WTC11 (cell line): ENCODE data around the gene NUDT22. TPM values are rescaled to one million over a fixed set of nuclear protein-coding genes. Genes with fewer than 3 reads are reported as not detected.

Experiments
- ATAC-seq: fragments of 200-7000 bp; cut with Tn5 transposase; 2 replicates; pipeline ENCODE4 v1.10.0; 2021; ENCODE audit warnings: mild to moderate bottlenecking, moderate library complexity
- CTCF ChIA-PET: fragments of 300-600 bp; sonication (Branson Sonifier 250); formaldehyde crosslinking; loops from one replicate; lab custom pipeline; 2021; ENCODE audit warnings: antibody characterized with exemption; lab: Charles Lee
- POLR2A ChIA-PET: fragments of 350-600 bp; sonication (Branson Sonifier 250); formaldehyde crosslinking; loops from one replicate; lab custom pipeline; 2021; ENCODE audit warnings: antibody characterized with exemption; lab: Charles Lee
- DNase-seq: peaks from one replicate; pipeline ENCODE4 v3.0.0; 2021; ENCODE audit warnings: low spot score
- H3K27ac Mint-ChIP-seq: 2 replicates; pipeline ENCODE4 v1.8.0; 2021; ENCODE audit warnings: mixed read lengths
- H3K27me3 Mint-ChIP-seq: 2 replicates; pipeline ENCODE4 v1.8.0; 2021; ENCODE audit warnings: low read depth, mild to moderate bottlenecking, moderate library complexity, mixed read lengths
- H3K36me3 Mint-ChIP-seq: 2 replicates; pipeline ENCODE4 v1.8.0; 2021; ENCODE audit warnings: mixed read lengths
- H3K4me1 Mint-ChIP-seq: 2 replicates; pipeline ENCODE4 v1.8.0; 2022; ENCODE audit warnings: mixed read lengths
- H3K4me3 Mint-ChIP-seq: 2 replicates; pipeline ENCODE4 v1.8.0; 2021; ENCODE audit warnings: mild to moderate bottlenecking, moderate library complexity, mixed read lengths
- H3K9me3 Mint-ChIP-seq: 2 replicates; pipeline ENCODE4 v1.8.0; 2021; ENCODE audit warnings: mixed read lengths
- CREM ChIP-seq: sonication (generic); formaldehyde crosslinking; IDR thresholded peaks from 2 replicates; pipeline ENCODE4 v1.8.1; 2022; ENCODE audit warnings: mild to moderate bottlenecking, missing genetic modification reagents, moderate library complexity
- GABPB1 ChIP-seq: sonication (generic); formaldehyde crosslinking; IDR thresholded peaks from 2 replicates; pipeline ENCODE4 v1.8.1; 2023; ENCODE audit warnings: mild to moderate bottlenecking, missing genetic modification reagents
- JAZF1 ChIP-seq: fragments of 250-450 bp; sonication (Bioruptor Pico); IDR thresholded peaks from 2 replicates; pipeline ENCODE4 v1.9.0; 2021; ENCODE audit warnings: moderate library complexity, mild to moderate bottlenecking, inconsistent platforms
- KAT7 ChIP-seq: sonication (generic); formaldehyde crosslinking; IDR thresholded peaks from 2 replicates; pipeline ENCODE4 v1.8.1; 2023; ENCODE audit warnings: missing genetic modification reagents, mild to moderate bottlenecking, borderline replicate concordance
- NFATC4 ChIP-seq: fragments of 250-450 bp; sonication (Bioruptor Pico); IDR thresholded peaks from 2 replicates; pipeline ENCODE4 v1.9.0; 2021; ENCODE audit warnings: mild to moderate bottlenecking
- NFYB ChIP-seq: sonication (generic); formaldehyde crosslinking; conservative IDR thresholded peaks from 2 replicates; pipeline ENCODE4 v1.8.0; 2022; ENCODE audit warnings: low read depth, missing genetic modification reagents
- NR1H2 ChIP-seq: sonication (generic); formaldehyde crosslinking; IDR thresholded peaks from 2 replicates; pipeline ENCODE4 v1.9.0; 2021; ENCODE audit warnings: mild to moderate bottlenecking, moderate library complexity, missing genetic modification reagents
- NR2C2 ChIP-seq: sonication (generic); formaldehyde crosslinking; IDR thresholded peaks from 2 replicates; pipeline ENCODE4 v1.8.0; 2022; ENCODE audit warnings: mild to moderate bottlenecking, missing genetic modification reagents
- SMAD3 ChIP-seq: sonication (generic); formaldehyde crosslinking; IDR thresholded peaks from 2 replicates; pipeline ENCODE4 v1.8.0; 2022; ENCODE audit warnings: missing genetic modification reagents, mild to moderate bottlenecking, borderline replicate concordance
- TEAD1 ChIP-seq: sonication (generic); formaldehyde crosslinking; IDR thresholded peaks from 2 replicates; pipeline ENCODE4 v1.8.0; 2022; ENCODE audit warnings: mild to moderate bottlenecking, missing genetic modification reagents
- ZBTB21 ChIP-seq: sonication (generic); formaldehyde crosslinking; IDR thresholded peaks from 2 replicates; pipeline ENCODE4 v1.8.1; 2023; ENCODE audit warnings: mild to moderate bottlenecking, missing genetic modification reagents, borderline replicate concordance
- ZNF232 ChIP-seq: sonication (generic); formaldehyde crosslinking; IDR thresholded peaks from 2 replicates; pipeline ENCODE4 v1.8.0; 2022; ENCODE audit warnings: mild to moderate bottlenecking, missing genetic modification reagents
- total RNA-seq: library from RNA; stranded (reverse); gene quantifications from 3 replicates; pipeline ENCODE4 v1.2.3, GENCODE V29; 2021
- TF ChIP-seq, protein P1 (sequence below): sonication (generic); formaldehyde crosslinking; IDR thresholded peaks from 2 replicates; pipeline ENCODE4 v1.8.0; 2022; ENCODE audit warnings: mild to moderate bottlenecking, missing genetic modification reagents
- TF ChIP-seq, protein P2 (sequence below): sonication (generic); formaldehyde crosslinking; IDR thresholded peaks from 2 replicates; pipeline ENCODE4 v1.8.1; 2023; ENCODE audit warnings: mild to moderate bottlenecking, missing genetic modification reagents, moderate library complexity
- TF ChIP-seq, protein P3 (sequence below): sonication (generic); formaldehyde crosslinking; conservative IDR thresholded peaks from 2 replicates; pipeline ENCODE4 v1.8.1; 2023; ENCODE audit warnings: mild to moderate bottlenecking, low read depth, missing genetic modification reagents, moderate library complexity
- TF ChIP-seq, protein P4 (sequence below): fragments of 250-450 bp; sonication (Bioruptor Pico); conservative IDR thresholded peaks from 2 replicates; pipeline ENCODE4 v1.9.0; 2021; ENCODE audit warnings: mild to moderate bottlenecking
- TF ChIP-seq, protein P5 (sequence below): sonication (generic); formaldehyde crosslinking; IDR thresholded peaks from 2 replicates; pipeline ENCODE4 v1.8.1; 2023; ENCODE audit warnings: mild to moderate bottlenecking, missing genetic modification reagents
- TF ChIP-seq, protein P6 (sequence below): sonication (generic); formaldehyde crosslinking; IDR thresholded peaks from 2 replicates; pipeline ENCODE4 v1.8.0; 2022; ENCODE audit warnings: mild to moderate bottlenecking, missing genetic modification reagents
- TF ChIP-seq, protein P7 (sequence below): sonication (generic); formaldehyde crosslinking; IDR thresholded peaks from 2 replicates; pipeline ENCODE4 v1.8.1; 2022; ENCODE audit warnings: mild to moderate bottlenecking, missing genetic modification reagents, moderate library complexity, borderline replicate concordance
- TF ChIP-seq, protein P8 (sequence below): sonication (generic); formaldehyde crosslinking; IDR thresholded peaks from 2 replicates; pipeline ENCODE4 v1.8.1; 2022; ENCODE audit warnings: missing genetic modification reagents, borderline replicate concordance

NUDT22 gene
- total RNA-seq, 1 experiment from 2014 or later = 64.4 TPM

DNA sequence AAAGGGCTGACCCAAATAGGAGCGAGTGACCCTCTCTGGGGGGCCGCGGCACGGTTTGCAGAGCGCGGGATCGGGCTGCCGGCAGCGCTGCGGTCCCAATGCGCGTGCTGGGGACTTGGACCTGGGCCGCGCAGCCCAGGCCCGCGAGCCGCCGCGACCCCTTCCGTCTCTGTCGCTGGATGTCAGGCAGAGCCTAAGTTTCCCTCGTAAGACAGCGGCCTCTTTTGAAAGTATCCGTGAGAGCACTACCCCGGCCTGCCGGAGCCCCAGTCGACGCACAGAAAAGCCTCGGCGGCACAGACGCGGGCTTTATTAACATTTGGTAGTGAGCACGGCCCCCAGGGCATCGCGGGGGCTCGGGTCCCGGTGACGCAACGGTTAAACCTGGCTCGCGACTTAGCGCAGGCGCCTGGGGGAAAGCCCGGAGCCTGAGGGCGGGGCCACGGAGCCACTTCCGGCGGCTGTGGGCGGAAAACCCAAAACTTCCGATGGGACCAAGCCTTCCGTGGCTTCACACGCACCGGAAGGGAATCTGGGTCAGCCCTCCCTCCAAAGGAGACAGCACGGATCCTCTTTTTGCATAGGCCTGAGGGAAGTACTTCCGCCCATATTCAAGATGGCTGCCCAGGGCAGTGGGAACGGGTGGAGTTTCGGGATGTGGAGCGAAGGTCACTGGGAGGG lies 43.6 kb downstream of the NUDT22 start (continued):
- TF ChIP-seq GABPB1 (peak; percentile 91), CREM (CRISPR knock-in tag) (peak; percentile 59; the same call in 1 of the 2 replicates), SMAD3 (CRISPR knock-in tag) (no peak; the same call in 1 of the 2 replicates), NR2C2 (peak; percentile 98), NFYB (CRISPR knock-in tag) (0 out of 2 replicates have a peak, but pooled peaks have one; percentile 31), TEAD1 (CRISPR knock-in tag) (peak; percentile 89; the same call in 1 of the 2 replicates)
- TF ChIP-seq, protein P1, sequence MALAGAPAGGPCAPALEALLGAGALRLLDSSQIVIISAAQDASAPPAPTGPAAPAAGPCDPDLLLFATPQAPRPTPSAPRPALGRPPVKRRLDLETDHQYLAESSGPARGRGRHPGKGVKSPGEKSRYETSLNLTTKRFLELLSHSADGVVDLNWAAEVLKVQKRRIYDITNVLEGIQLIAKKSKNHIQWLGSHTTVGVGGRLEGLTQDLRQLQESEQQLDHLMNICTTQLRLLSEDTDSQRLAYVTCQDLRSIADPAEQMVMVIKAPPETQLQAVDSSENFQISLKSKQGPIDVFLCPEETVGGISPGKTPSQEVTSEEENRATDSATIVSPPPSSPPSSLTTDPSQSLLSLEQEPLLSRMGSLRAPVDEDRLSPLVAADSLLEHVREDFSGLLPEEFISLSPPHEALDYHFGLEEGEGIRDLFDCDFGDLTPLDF (CRISPR knock-in tag) = no peak
- TF ChIP-seq, protein P2, sequence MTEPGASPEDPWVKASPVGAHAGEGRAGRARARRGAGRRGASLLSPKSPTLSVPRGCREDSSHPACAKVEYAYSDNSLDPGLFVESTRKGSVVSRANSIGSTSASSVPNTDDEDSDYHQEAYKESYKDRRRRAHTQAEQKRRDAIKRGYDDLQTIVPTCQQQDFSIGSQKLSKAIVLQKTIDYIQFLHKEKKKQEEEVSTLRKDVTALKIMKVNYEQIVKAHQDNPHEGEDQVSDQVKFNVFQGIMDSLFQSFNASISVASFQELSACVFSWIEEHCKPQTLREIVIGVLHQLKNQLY (CRISPR knock-in tag) = 0 out of 2 replicates have a peak, but pooled peaks have one; percentile 88
- TF ChIP-seq, protein P3, sequence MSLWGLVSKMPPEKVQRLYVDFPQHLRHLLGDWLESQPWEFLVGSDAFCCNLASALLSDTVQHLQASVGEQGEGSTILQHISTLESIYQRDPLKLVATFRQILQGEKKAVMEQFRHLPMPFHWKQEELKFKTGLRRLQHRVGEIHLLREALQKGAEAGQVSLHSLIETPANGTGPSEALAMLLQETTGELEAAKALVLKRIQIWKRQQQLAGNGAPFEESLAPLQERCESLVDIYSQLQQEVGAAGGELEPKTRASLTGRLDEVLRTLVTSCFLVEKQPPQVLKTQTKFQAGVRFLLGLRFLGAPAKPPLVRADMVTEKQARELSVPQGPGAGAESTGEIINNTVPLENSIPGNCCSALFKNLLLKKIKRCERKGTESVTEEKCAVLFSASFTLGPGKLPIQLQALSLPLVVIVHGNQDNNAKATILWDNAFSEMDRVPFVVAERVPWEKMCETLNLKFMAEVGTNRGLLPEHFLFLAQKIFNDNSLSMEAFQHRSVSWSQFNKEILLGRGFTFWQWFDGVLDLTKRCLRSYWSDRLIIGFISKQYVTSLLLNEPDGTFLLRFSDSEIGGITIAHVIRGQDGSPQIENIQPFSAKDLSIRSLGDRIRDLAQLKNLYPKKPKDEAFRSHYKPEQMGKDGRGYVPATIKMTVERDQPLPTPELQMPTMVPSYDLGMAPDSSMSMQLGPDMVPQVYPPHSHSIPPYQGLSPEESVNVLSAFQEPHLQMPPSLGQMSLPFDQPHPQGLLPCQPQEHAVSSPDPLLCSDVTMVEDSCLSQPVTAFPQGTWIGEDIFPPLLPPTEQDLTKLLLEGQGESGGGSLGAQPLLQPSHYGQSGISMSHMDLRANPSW = no peak
- TF ChIP-seq, protein P4, sequence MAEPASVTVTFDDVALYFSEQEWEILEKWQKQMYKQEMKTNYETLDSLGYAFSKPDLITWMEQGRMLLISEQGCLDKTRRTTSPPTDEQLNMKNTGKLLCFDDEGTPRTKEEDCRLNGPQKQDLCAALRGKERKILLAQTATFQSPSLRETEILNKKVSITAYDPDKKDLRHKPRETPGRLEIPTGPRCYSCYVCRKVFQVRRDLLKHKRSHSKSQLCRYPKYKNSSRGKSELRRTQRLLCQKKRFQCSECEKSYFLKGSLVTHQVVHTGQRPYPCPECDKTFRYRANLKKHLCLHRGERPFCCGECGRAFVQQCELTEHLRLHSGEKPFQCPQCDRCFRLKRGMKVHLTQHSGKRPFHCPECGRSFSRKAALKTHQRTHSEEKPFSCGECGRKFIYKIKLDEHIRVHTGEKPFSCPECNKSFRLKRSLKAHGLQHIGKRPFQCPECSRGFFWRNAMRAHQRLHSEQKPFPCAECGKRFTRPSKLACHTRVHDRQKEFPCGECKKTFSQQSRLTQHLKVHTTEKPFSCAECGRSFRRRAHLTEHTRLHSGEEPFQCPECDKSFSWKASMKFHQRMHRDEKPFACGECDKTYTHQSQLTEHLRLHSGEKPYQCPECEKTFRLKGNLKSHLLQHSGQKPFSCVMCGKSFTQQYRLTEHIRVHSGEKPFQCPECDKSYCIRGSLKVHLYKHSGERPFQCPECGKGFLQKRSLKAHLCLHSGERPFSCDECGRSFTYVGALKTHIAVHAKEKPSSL (CRISPR knock-in tag) = no peak
- TF ChIP-seq, protein P5, sequence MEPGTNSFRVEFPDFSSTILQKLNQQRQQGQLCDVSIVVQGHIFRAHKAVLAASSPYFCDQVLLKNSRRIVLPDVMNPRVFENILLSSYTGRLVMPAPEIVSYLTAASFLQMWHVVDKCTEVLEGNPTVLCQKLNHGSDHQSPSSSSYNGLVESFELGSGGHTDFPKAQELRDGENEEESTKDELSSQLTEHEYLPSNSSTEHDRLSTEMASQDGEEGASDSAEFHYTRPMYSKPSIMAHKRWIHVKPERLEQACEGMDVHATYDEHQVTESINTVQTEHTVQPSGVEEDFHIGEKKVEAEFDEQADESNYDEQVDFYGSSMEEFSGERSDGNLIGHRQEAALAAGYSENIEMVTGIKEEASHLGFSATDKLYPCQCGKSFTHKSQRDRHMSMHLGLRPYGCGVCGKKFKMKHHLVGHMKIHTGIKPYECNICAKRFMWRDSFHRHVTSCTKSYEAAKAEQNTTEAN (CRISPR knock-in tag) = peak; percentile 99
- TF ChIP-seq, all 79 proteins: peak for 29

DNA sequence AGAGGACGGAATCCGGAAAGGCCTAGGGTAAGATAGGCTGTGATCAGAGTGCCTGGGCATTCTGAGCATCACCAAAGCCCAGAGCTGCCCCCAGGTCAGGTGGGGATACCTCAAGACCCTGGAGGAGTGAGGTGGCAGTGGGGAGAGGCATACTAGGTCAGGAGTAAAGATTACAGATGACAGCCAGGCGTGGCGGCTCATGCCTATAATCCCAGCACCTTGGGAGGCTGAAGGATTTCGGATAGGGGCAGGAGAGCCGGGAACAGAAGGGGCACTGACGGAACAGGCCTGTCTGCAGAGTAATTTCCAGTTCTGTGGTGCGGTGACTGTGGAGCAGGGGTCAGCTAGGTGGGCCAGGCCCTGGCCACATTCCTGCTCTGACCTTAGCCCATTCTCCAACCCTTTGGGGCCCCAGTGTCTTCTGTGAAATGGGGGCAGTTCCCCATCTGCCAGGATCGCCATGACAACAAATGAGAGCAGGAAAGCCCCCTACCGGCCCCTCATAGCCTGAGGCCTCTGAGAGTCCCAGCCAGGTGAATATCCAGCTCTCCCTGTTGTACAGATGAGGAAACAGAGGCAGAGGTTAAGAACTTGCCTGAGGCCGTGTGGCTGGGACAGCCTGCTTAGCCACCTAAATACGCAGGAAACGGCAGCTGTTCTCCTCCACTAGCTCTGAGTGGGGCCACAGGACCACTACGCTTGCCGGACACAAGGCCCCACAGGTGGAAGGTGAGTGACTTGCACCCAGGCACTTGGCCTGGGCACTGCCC lies 49.1 kb downstream of the NUDT22 start:
- 0 out of 2 replicates have a peak overlapping the region, but pooled peaks have one; percentile 25 for H3K27ac Mint-ChIP-seq
- ATAC-seq = peak; percentile 8; the same call in 1 of the 2 replicates

More for the DNA sequence above, 49.1 kb downstream of the NUDT22 start:
- Mint-ChIP-seq H3K36me3 (no peaks in the 10 kb centered on the region), H3K4me1 (peaks cover 23% of the 10 kb centered on the region), H3K9me3 (no peaks in the 10 kb centered on the region), H3K4me3 (no peak overlapping the region), H3K27me3 (no peaks in the 10 kb centered on the region)
- ChIA-PET POLR2A (interaction anchor here (1.0 kb wide), 1 partner anchor 29 kb away, joined by 5 read pairs; no protein-coding TSS in a partner anchor), CTCF (interaction anchor here (0.6 to 4.0 kb wide), 7 partner anchors 24 to 488 kb away, joined by 4 to 24 read pairs (median 6); partner anchors contain the start of genes CATSPERZ and PLCB3)
- TF ChIP-seq KAT7 (CRISPR knock-in tag) (no peak), NR1H2 (CRISPR knock-in tag) (no peak), JAZF1 (CRISPR knock-in tag) (no peak), ZBTB21 (no peak), NFATC4 (CRISPR knock-in tag) (no peak), ZNF232 (CRISPR knock-in tag) (no peak), SMAD3 (CRISPR knock-in tag) (no peak)
- TF ChIP-seq, protein P6, sequence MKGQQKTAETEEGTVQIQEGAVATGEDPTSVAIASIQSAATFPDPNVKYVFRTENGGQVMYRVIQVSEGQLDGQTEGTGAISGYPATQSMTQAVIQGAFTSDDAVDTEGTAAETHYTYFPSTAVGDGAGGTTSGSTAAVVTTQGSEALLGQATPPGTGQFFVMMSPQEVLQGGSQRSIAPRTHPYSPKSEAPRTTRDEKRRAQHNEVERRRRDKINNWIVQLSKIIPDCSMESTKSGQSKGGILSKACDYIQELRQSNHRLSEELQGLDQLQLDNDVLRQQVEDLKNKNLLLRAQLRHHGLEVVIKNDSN (CRISPR knock-in tag) = no peak
- TF ChIP-seq, protein P2 (CRISPR knock-in tag) = no peak
- TF ChIP-seq, protein P7, sequence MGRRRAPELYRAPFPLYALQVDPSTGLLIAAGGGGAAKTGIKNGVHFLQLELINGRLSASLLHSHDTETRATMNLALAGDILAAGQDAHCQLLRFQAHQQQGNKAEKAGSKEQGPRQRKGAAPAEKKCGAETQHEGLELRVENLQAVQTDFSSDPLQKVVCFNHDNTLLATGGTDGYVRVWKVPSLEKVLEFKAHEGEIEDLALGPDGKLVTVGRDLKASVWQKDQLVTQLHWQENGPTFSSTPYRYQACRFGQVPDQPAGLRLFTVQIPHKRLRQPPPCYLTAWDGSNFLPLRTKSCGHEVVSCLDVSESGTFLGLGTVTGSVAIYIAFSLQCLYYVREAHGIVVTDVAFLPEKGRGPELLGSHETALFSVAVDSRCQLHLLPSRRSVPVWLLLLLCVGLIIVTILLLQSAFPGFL (CRISPR knock-in tag) = no peak
- TF ChIP-seq, protein P8, sequence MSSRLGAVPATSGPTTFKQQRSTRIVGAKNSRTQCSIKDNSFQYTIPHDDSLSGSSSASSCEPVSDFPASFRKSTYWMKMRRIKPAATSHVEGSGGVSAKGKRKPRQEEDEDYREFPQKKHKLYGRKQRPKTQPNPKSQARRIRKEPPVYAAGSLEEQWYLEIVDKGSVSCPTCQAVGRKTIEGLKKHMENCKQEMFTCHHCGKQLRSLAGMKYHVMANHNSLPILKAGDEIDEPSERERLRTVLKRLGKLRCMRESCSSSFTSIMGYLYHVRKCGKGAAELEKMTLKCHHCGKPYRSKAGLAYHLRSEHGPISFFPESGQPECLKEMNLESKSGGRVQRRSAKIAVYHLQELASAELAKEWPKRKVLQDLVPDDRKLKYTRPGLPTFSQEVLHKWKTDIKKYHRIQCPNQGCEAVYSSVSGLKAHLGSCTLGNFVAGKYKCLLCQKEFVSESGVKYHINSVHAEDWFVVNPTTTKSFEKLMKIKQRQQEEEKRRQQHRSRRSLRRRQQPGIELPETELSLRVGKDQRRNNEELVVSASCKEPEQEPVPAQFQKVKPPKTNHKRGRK (CRISPR knock-in tag) = no peak
- DNase-seq = no peak
